MM.1S (cell line): ENCODE data around the gene ATAD5.

Source experiments
- DNase-seq: peaks from one replicate; pipeline ENCODE4 v3.0.0-alpha.2; 2015
- H2AFZ ChIP-seq: fragments of 300-600 bp; sonication (generic); 2 replicates; pipeline ENCODE4 v1.6.0; 2016; ENCODE audit warnings: antibody characterized with exemption, low read length
- H3F3A ChIP-seq: fragments of 300-600 bp; sonication (generic); 2 replicates; pipeline ENCODE4 v1.6.1; 2016; ENCODE audit warnings: mild to moderate bottlenecking, antibody characterized with exemption, low read length, moderate library complexity, mixed read lengths; ENCODE audit not compliant: insufficient read depth
- H3K27ac ChIP-seq: fragments of 300-600 bp; sonication (generic); 2 replicates; pipeline ENCODE4 v1.5.1; 2016; ENCODE audit warnings: mild to moderate bottlenecking, low read length
- H3K27me3 ChIP-seq: fragments of 300-600 bp; sonication (generic); replicated peaks from 2 replicates; pipeline ENCODE4 v1.6.0; 2016; ENCODE audit warnings: low read length; ENCODE audit not compliant: insufficient read depth
- H3K36me3 ChIP-seq: fragments of 300-600 bp; sonication (generic); replicated peaks from 2 replicates; pipeline ENCODE4 v1.6.1; 2016; ENCODE audit warnings: mild to moderate bottlenecking, low read length, mixed read lengths; ENCODE audit not compliant: insufficient read depth
- H3K4me1 ChIP-seq: fragments of 300-600 bp; sonication (generic); 2 replicates; pipeline ENCODE4 v1.6.1; 2016; ENCODE audit warnings: low read length, mixed read lengths
- H3K4me2 ChIP-seq: fragments of 300-600 bp; sonication (generic); 2 replicates; pipeline ENCODE4 v1.6.0; 2016; ENCODE audit warnings: low read depth, low read length
- H3K4me3 ChIP-seq: fragments of 300-600 bp; sonication (generic); 2 replicates; pipeline ENCODE4 v1.5.1; 2016; ENCODE audit warnings: low read length, mixed read lengths
- H3K79me2 ChIP-seq: fragments of 300-600 bp; sonication (generic); 2 replicates; pipeline ENCODE4 v1.6.1; 2016; ENCODE audit warnings: mixed run types, low read length, mixed read lengths
- H3K9ac ChIP-seq: fragments of 300-600 bp; sonication (generic); 2 replicates; pipeline ENCODE4 v1.6.1; 2016; ENCODE audit warnings: low read length, mixed read lengths
- H3K9me2 ChIP-seq: fragments of 300-600 bp; sonication (generic); replicated peaks from 2 replicates; pipeline ENCODE4 v1.6.1; 2016; ENCODE audit warnings: mild to moderate bottlenecking, low read length, mixed read lengths; ENCODE audit not compliant: insufficient read depth
- H3K9me3 ChIP-seq: fragments of 300-600 bp; sonication (generic); replicated peaks from 2 replicates; pipeline ENCODE4 v1.6.1; 2016; ENCODE audit warnings: mild to moderate bottlenecking, low read length, mixed read lengths; ENCODE audit not compliant: insufficient read depth
- H4K20me1 ChIP-seq: fragments of 300-600 bp; sonication (generic); 2 replicates; pipeline ENCODE4 v1.6.1; 2016; ENCODE audit warnings: mild to moderate bottlenecking, low read length, moderate library complexity, mixed read lengths; ENCODE audit not compliant: insufficient read depth
- EZH2 ChIP-seq: fragments of 300-600 bp; sonication (generic); optimal IDR thresholded peaks from 2 replicates; pipeline ENCODE3; 2017; ENCODE audit warnings: low read depth, mild to moderate bottlenecking, antibody characterized with exemption, low read length, mixed read lengths
- EZH2phosphoT487 ChIP-seq: fragments of 300-600 bp; sonication (generic); IDR thresholded peaks from 2 replicates; pipeline ENCODE4 v1.6.1; 2018; ENCODE audit warnings: antibody characterized with exemption, low read length
- TF ChIP-seq, protein P1 (sequence below): fragments of 300-600 bp; sonication (generic); IDR thresholded peaks from 2 replicates; pipeline ENCODE4 v1.5.1; 2016; ENCODE audit warnings: antibody characterized with exemption, low read length, mixed read lengths

The ATAD5 gene

GRCh38 chr17:30933966-30934365, 102.2 kb downstream of the ATAD5 start:
- no peak overlapping the region for H3K4me3 ChIP-seq
- no peak for TF ChIP-seq EZH2
- no peak for TF ChIP-seq EZH2phosphoT487
- TF ChIP-seq, protein P1, sequence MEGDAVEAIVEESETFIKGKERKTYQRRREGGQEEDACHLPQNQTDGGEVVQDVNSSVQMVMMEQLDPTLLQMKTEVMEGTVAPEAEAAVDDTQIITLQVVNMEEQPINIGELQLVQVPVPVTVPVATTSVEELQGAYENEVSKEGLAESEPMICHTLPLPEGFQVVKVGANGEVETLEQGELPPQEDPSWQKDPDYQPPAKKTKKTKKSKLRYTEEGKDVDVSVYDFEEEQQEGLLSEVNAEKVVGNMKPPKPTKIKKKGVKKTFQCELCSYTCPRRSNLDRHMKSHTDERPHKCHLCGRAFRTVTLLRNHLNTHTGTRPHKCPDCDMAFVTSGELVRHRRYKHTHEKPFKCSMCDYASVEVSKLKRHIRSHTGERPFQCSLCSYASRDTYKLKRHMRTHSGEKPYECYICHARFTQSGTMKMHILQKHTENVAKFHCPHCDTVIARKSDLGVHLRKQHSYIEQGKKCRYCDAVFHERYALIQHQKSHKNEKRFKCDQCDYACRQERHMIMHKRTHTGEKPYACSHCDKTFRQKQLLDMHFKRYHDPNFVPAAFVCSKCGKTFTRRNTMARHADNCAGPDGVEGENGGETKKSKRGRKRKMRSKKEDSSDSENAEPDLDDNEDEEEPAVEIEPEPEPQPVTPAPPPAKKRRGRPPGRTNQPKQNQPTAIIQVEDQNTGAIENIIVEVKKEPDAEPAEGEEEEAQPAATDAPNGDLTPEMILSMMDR, result no peak
- H3F3A ChIP-seq, result peaks cover 8% of the 10 kb centered on the region
- no peak overlapping the region for H3K27ac ChIP-seq
- no peaks in the 10 kb centered on the region for H3K36me3 ChIP-seq
- DNase-seq, result no peak
- no peaks in the 10 kb centered on the region for H3K9me3 ChIP-seq
- H2AFZ ChIP-seq, result no peak overlapping the region
- no peak overlapping the region for H3K9ac ChIP-seq
- H3K27me3 ChIP-seq, result peaks cover 3% of the 10 kb centered on the region; the same call in 1 of the 2 replicates
- H3K4me2 ChIP-seq, result no peak overlapping the region
- H3K79me2 ChIP-seq, result no peaks in the 10 kb centered on the region
- H3K4me1 ChIP-seq, result peaks cover 11% of the 10 kb centered on the region
- no peaks in the 10 kb centered on the region for H3K9me2 ChIP-seq
- H4K20me1 ChIP-seq, result no peaks in the 10 kb centered on the region

DNA sequence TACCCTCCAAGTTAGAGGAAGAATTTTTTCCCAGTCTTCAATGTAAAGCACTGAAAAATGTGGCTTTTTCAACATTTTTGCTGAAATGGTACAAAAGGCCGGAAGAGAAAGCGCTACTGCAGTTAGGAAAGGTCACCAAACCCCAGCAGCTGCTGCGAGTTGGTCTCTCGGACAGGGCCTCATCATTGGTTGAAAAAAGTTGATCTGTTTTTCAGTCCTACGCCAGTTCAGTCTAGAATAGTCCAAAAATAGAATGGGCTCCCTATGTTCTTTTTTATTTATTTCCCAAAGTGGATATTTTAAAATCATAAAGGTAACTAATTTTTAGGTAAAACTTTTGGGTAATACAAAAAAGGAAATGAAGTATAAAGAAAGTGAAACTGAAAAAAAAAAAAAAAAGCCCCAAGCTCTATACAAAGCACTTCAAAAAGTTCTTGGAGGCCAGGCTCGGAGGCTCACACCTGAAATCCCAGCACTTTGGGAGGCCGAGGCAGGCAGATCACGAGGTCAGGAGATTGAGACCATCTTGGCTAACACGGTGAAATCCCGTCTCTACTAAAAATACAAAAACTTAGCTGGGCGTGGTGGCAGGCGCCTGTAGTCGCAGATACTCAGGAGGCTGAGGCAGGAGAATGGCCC, 107.4 kb downstream of the ATAD5 start:
- peaks cover 3% of the 10 kb centered on the region; the same call in 1 of the 2 replicates for H3K27me3 ChIP-seq
- DNase-seq, result peak; percentile 86
- H2AFZ ChIP-seq, result peak overlapping the region; percentile 47; the same call in 1 of the 2 replicates

GRCh38 chr17:30942308-30943079, 110.7 kb downstream of the ATAD5 start:
- Histone ChIP-seq H4K20me1 (no peaks in the 10 kb centered on the region), H3F3A (peaks cover 16% of the 10 kb centered on the region), H3K36me3 (no peaks in the 10 kb centered on the region), H3K79me2 (no peaks in the 10 kb centered on the region), H3K4me2 (no peak overlapping the region), H3K9ac (no peak overlapping the region), H3K9me2 (no peaks in the 10 kb centered on the region), H2AFZ (no peak overlapping the region), H3K4me1 (peaks cover 11% of the 10 kb centered on the region), H3K27ac (no peak overlapping the region), H3K9me3 (no peaks in the 10 kb centered on the region), H3K4me3 (no peak overlapping the region), H3K27me3 (peaks cover 3% of the 10 kb centered on the region; the same call in 1 of the 2 replicates)
- DNase-seq, result no peak
- TF ChIP-seq, protein P1, result no peak
- TF ChIP-seq EZH2phosphoT487, result no peak
- TF ChIP-seq EZH2, result no peak

More for the DNA sequence above, 107.4 kb downstream of the ATAD5 start:
- peak overlapping the region; percentile 67 for H3K27ac ChIP-seq
- peaks cover 11% of the 10 kb centered on the region for H3K4me1 ChIP-seq
- TF ChIP-seq, protein P1, result no peak
- no peak for TF ChIP-seq EZH2phosphoT487
- no peaks in the 10 kb centered on the region for H3K9me2 ChIP-seq
- H3K36me3 ChIP-seq, result no peaks in the 10 kb centered on the region
- no peaks in the 10 kb centered on the region for H4K20me1 ChIP-seq
- H3K9ac ChIP-seq, result peak overlapping the region; percentile 12; the same call in 1 of the 2 replicates
- peak overlapping the region; percentile 47 for H3K4me2 ChIP-seq
- H3K4me3 ChIP-seq, result peak overlapping the region; percentile 38
- H3K9me3 ChIP-seq, result no peaks in the 10 kb centered on the region
- no peaks in the 10 kb centered on the region for H3K79me2 ChIP-seq
- peaks cover 16% of the 10 kb centered on the region for H3F3A ChIP-seq
